Astrocyte (in vitro differentiated cells and primary cell): ENCODE results near the gene LRRC40. TPM values are rescaled to one million over a fixed set of nuclear protein-coding genes. Genes with fewer than 3 reads are reported as not detected.

ENCODE experiments used
- DNase-seq: peaks from one replicate; pipeline ENCODE4 v3.0.0-alpha.2; 2010; ENCODE audit warnings: low read depth
- FAIRE-seq: peaks from 2 replicates; lab custom pipeline; 2011; peaks lifted over from hg19 to GRCh38; lab: Jason Lieb, UNC
- H2AFZ ChIP-seq: 2 replicates; pipeline ENCODE4 v1.6.0; 2012; ENCODE audit warnings: low read depth, low read length, inconsistent platforms
- H3K27ac ChIP-seq: 2 replicates; pipeline ENCODE4 v1.5.1; 2011; ENCODE audit warnings: low read depth, low read length, inconsistent platforms
- H3K27me3 ChIP-seq: 2 replicates; pipeline ENCODE4 v1.6.0; 2011; ENCODE audit warnings: low read length, inconsistent platforms; ENCODE audit not compliant: insufficient read depth
- H3K36me3 ChIP-seq: 2 replicates; pipeline ENCODE4 v1.5.1; 2011; ENCODE audit warnings: low read length, inconsistent platforms; ENCODE audit not compliant: insufficient read depth
- H3K4me1 ChIP-seq: 2 replicates; pipeline ENCODE4 v1.5.1; 2011; ENCODE audit warnings: low read length, inconsistent platforms; ENCODE audit not compliant: insufficient read depth
- H3K4me2 ChIP-seq: 2 replicates; pipeline ENCODE4 v1.6.0; 2012; ENCODE audit warnings: low read length, inconsistent platforms
- H3K4me3 ChIP-seq: 2 replicates; pipeline ENCODE4 v1.5.1; 2011; ENCODE audit warnings: low read depth, mild to moderate bottlenecking, low read length, inconsistent platforms; ENCODE audit not compliant: insufficient read depth
- H3K79me2 ChIP-seq: 2 replicates; pipeline ENCODE4 v1.6.0; 2012; ENCODE audit warnings: mild to moderate bottlenecking, low read length, inconsistent platforms; ENCODE audit not compliant: insufficient read depth
- H3K9ac ChIP-seq: 2 replicates; pipeline ENCODE4 v1.6.0; 2012; ENCODE audit warnings: mild to moderate bottlenecking, low read length, inconsistent platforms
- H3K9me3 ChIP-seq: 2 replicates; pipeline ENCODE4 v1.5.1; 2012; ENCODE audit warnings: low read depth, mild to moderate bottlenecking, low read length, inconsistent platforms; ENCODE audit not compliant: insufficient read depth
- H4K20me1 ChIP-seq: 2 replicates; pipeline ENCODE4 v1.6.0; 2012; ENCODE audit warnings: low read length, inconsistent platforms; ENCODE audit not compliant: insufficient read depth
- H3K27ac Mint-ChIP-seq: one replicate; pipeline ENCODE4 v1.8.0; 2021; ENCODE audit warnings: mild to moderate bottlenecking, mixed read lengths; ENCODE audit not compliant: unreplicated experiment
- H3K27me3 Mint-ChIP-seq: one replicate; pipeline ENCODE4 v1.8.0; 2021; ENCODE audit warnings: low read depth, mixed read lengths; ENCODE audit not compliant: unreplicated experiment
- H3K36me3 Mint-ChIP-seq: one replicate; pipeline ENCODE4 v1.8.0; 2021; ENCODE audit warnings: low read depth, mixed read lengths; ENCODE audit not compliant: unreplicated experiment
- H3K4me1 Mint-ChIP-seq: one replicate; pipeline ENCODE4 v1.8.0; 2021; ENCODE audit warnings: low read depth, mixed read lengths; ENCODE audit not compliant: unreplicated experiment
- H3K4me3 Mint-ChIP-seq: one replicate; pipeline ENCODE4 v1.8.0; 2021; ENCODE audit warnings: mild to moderate bottlenecking, moderate library complexity, mixed read lengths; ENCODE audit not compliant: unreplicated experiment
- H3K9me3 Mint-ChIP-seq: one replicate; pipeline ENCODE4 v1.8.0; 2021; ENCODE audit warnings: mild to moderate bottlenecking, mixed read lengths; ENCODE audit not compliant: unreplicated experiment
- EZH2 ChIP-seq: IDR thresholded peaks from 2 replicates; pipeline ENCODE4 v1.6.1; 2012; ENCODE audit warnings: mild to moderate bottlenecking, low read length, inconsistent platforms; ENCODE audit not compliant: insufficient read depth
- total RNA-seq: library from RNA; stranded (reverse); gene quantifications from 2 replicates; pipeline ENCODE4 v1.2.1, GENCODE V29; 2021
- TF ChIP-seq, protein P1 (sequence below): IDR thresholded peaks from 2 replicates; pipeline ENCODE4 v1.5.1; 2011; ENCODE audit warnings: low read depth, mild to moderate bottlenecking, inconsistent platforms, low read length, moderate library complexity; ENCODE audit not compliant: insufficient read depth

The LRRC40 gene
- total RNA-seq, 1 donor from 2014 or later, result 20.2 TPM

DNA sequence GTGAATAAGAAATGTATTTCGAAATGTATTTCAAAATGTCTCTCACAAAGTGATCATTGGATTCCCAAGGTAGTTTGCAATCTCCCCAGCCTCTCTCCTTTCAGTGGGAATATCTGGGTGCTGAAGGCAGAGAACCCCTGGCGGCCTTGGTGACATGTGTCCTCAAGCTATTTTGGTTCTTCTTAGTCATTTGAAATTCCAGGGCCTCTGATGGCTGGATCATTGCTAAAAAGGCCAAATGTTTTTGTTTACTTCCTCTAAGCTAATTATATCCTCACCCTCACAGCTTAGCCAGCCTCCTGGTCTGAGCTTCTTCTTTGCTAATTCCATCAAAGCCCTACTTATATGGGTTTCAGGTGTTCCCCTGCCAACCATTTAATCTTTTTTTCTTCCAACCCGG is 71.2 kb downstream of the LRRC40 start:
- H3K9me3 Mint-ChIP-seq, result no peaks in the 10 kb centered on the region
- no peaks in the 10 kb centered on the region for H3K27me3 Mint-ChIP-seq
- Histone ChIP-seq H3K4me3 (no peak overlapping the region), H3K9me3 (no peaks in the 10 kb centered on the region), H3K36me3 (no peaks in the 10 kb centered on the region), H4K20me1 (no peaks in the 10 kb centered on the region), H3K79me2 (no peaks in the 10 kb centered on the region), H3K4me2 (no peak overlapping the region), H3K9ac (no peak overlapping the region), H3K4me1 (no peaks in the 10 kb centered on the region), H3K27ac (no peak overlapping the region), H2AFZ (no peak overlapping the region), H3K27me3 (no peaks in the 10 kb centered on the region)
- H3K4me1 Mint-ChIP-seq, result peaks cover 12% of the 10 kb centered on the region
- H3K27ac Mint-ChIP-seq, result no peak overlapping the region
- FAIRE-seq, result no peak
- no peak overlapping the region for H3K4me3 Mint-ChIP-seq
- DNase-seq, result no peak
- no peaks in the 10 kb centered on the region for H3K36me3 Mint-ChIP-seq
- TF ChIP-seq EZH2, result no peak
- TF ChIP-seq, protein P1, sequence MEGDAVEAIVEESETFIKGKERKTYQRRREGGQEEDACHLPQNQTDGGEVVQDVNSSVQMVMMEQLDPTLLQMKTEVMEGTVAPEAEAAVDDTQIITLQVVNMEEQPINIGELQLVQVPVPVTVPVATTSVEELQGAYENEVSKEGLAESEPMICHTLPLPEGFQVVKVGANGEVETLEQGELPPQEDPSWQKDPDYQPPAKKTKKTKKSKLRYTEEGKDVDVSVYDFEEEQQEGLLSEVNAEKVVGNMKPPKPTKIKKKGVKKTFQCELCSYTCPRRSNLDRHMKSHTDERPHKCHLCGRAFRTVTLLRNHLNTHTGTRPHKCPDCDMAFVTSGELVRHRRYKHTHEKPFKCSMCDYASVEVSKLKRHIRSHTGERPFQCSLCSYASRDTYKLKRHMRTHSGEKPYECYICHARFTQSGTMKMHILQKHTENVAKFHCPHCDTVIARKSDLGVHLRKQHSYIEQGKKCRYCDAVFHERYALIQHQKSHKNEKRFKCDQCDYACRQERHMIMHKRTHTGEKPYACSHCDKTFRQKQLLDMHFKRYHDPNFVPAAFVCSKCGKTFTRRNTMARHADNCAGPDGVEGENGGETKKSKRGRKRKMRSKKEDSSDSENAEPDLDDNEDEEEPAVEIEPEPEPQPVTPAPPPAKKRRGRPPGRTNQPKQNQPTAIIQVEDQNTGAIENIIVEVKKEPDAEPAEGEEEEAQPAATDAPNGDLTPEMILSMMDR, result no peak

DNA sequence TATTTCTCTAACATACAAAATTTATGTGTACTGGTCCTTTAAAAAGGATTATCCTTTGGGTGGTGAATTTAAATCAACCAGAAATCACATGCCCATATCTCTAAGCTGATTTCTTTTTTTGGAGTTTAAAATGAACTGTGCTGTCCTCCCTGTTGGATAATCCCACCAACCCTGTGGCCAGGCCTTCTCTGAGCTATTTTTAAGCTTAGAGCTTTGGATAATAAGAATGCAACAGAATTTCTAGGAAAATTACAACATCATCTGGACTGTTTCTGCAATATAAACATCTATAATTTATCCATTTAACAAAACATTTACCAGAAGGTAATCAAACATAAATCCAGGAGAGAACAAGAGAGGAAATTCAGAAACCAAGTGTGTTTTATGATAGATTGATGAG is 88.3 kb downstream of the LRRC40 start:
- Histone ChIP-seq H3K4me1 (no peaks in the 10 kb centered on the region), H3K79me2 (no peaks in the 10 kb centered on the region), H4K20me1 (no peaks in the 10 kb centered on the region), H2AFZ (no peak overlapping the region), H3K36me3 (no peaks in the 10 kb centered on the region), H3K4me2 (no peak overlapping the region), H3K9ac (no peak overlapping the region), H3K9me3 (no peaks in the 10 kb centered on the region), H3K4me3 (no peak overlapping the region), H3K27ac (no peak overlapping the region), H3K27me3 (no peaks in the 10 kb centered on the region)
- DNase-seq, result no peak
- no peaks in the 10 kb centered on the region for H3K4me1 Mint-ChIP-seq
- TF ChIP-seq, protein P1, result no peak
- TF ChIP-seq EZH2, result no peak
- no peaks in the 10 kb centered on the region for H3K9me3 Mint-ChIP-seq
- no peaks in the 10 kb centered on the region for H3K36me3 Mint-ChIP-seq
- H3K27ac Mint-ChIP-seq, result no peak overlapping the region
- FAIRE-seq, result no peak
- H3K27me3 Mint-ChIP-seq, result peaks cover 2% of the 10 kb centered on the region
- H3K4me3 Mint-ChIP-seq, result no peak overlapping the region

DNA sequence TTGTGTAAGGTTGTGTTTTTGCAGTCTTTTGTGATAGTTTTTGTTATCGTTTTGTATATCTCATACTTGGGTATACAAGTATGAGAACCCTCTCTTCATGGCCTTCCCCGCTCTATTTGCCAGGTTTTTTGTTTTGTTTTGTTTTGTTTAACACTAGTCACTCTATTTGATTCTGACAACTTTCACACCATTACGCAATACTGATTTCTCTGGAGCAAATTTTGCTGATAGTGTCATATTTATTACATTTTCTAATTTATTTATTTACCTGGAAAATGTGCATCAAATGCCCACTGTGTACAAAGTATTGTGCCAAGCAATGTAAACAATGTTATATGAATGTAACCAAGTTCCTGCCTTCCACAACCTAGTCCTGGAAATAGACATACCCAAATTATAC is 90.1 kb downstream of the LRRC40 start:
- Histone ChIP-seq H3K4me1 (no peaks in the 10 kb centered on the region), H2AFZ (no peak overlapping the region), H3K4me2 (no peak overlapping the region), H3K27ac (no peak overlapping the region), H4K20me1 (no peaks in the 10 kb centered on the region), H3K4me3 (no peak overlapping the region), H3K9ac (no peak overlapping the region), H3K27me3 (no peaks in the 10 kb centered on the region), H3K36me3 (no peaks in the 10 kb centered on the region), H3K79me2 (no peaks in the 10 kb centered on the region), H3K9me3 (no peaks in the 10 kb centered on the region)
- DNase-seq (no peak), FAIRE-seq (no peak)
- Mint-ChIP-seq H3K4me1 (no peaks in the 10 kb centered on the region), H3K27me3 (peaks cover 2% of the 10 kb centered on the region), H3K27ac (no peak overlapping the region), H3K4me3 (no peak overlapping the region), H3K9me3 (no peaks in the 10 kb centered on the region), H3K36me3 (no peaks in the 10 kb centered on the region)
- no peak for TF ChIP-seq EZH2
- TF ChIP-seq, protein P1, result no peak
